ENCODE measurements around the gene BTD.

Gene BTD

DNA sequence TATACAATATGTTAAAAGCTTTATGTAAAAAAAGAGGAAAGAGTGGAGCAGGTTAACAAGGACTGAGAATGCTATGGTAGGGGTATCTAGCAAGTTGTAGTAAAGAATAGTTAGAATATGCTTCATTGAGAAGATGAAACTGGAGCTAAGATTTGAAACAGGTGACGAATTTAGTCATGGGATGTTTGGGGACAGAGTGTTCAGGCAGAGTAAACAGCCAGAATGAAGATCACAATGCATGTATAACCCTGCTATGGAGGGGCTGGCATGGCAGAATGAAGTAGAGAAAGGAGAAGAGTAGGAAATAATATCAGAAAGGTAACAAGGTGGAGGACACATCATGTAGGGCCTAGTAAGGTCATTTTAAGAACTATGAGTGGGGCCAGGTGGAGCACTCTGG lies 72.0 kb downstream of the BTD start:
- no peak for DNase-seq

DNA sequence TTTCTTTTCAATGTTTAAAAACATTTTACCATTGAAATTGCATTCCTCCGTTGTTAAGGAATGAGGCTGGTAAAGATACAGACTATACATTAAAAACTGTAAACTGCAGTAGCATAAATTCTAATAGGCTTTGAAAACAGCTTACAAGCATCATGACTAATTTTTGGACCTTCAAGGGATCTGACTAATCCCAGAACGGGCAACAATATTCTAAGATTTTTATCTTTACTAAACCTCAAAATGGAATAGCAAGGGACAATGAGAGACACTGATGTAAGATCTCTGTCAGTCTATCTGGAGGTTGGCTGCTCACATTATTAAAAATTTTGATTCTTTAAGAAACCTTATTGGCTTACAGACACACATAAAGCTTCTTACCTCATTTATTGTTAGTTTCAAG lies 74.7 kb downstream of the BTD start:
- DNase-seq, result no peak

- no peak for DNase-seq
Measured at GRCh38 chr3:15679306-15679705, 77.8 kb downstream of the BTD start.

DNA sequence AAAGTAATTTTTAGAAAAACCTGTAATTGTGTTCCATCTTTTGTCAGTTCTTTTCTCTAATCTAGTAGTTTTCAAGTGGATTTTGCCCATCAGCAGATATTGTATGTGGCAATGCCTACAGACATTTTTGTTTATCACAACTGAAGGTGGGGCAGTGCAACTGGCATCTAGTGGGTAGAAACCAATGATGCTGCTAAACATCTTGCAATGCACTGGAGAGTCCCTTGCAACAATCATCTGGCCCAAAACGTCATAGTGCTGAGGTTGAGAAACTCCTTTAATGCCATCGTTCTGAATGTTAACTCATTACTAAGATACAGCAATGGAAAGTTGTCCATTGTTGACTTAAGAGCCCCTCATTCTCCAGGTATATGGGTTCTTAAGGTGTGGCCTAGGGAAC lies 80.1 kb downstream of the BTD start:
- DNase-seq, result no peak

- no peak for DNase-seq
Measured at GRCh38 chr3:15682561-15683185, 81.1 kb downstream of the BTD start.

DNA sequence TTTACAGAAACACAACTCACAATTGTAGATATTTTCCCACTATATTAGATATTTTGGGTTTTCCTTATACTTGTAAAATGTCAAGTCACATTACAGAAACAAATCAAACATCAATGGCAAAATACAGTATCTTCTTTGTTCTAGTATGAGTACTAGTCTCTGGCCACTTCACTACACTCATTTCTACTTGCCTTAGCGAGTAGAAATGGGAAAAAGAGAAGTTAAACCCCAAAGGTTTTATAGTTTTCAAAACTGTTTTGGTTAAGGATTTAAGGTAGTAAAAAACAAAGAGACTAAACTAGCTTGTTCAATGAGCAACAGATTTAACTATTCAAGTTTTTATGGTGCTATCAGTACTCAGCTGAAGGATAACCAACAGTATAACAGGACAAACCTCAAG lies 81.7 kb downstream of the BTD start:
- no peak for DNase-seq

DNA sequence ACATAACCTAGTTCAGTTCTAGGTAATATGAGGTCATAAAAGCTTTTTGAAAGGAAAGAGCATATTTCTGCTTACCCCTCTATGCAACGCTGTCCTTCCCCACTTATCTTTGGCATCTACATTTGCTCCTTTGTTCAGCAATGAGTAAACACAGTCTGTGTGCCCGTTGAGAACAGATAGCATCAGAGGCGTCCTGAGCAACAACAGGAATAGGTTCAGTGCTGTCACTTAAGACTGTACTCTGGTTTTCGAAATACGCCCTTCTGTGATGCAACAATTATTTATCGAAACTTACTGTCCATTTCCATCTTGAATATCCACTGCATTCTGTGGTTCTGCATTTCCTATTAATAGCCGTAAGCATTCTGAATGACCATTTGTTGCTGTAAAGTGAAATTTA lies 84.4 kb downstream of the BTD start:
- DNase-seq, result no peak

DNA sequence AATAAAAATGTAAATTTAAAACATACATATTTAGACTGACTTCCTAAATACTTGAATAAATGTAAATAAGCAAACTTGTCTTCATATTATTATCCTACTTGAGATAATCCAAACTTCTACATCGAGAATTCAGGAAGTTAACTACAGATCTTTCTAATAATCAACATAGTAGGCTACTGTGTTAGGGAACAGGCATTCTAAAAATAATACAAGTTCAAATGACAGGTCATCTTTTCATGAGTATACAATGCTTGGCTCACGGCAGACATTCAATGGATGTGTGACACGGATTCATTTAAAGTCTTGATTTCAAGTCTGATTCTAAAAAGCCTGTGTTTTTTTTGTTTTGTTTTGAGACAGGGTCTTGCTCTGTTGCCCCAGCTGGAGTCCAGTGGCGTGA lies 88.7 kb downstream of the BTD start:
- no peak for DNase-seq

- no peak for DNase-seq
Measured at GRCh38 chr3:15690748-15691147, 89.2 kb downstream of the BTD start.

GRCh38 chr3:15693355-15693754 lies 91.8 kb downstream of the BTD start:
- no peak for DNase-seq

DNA sequence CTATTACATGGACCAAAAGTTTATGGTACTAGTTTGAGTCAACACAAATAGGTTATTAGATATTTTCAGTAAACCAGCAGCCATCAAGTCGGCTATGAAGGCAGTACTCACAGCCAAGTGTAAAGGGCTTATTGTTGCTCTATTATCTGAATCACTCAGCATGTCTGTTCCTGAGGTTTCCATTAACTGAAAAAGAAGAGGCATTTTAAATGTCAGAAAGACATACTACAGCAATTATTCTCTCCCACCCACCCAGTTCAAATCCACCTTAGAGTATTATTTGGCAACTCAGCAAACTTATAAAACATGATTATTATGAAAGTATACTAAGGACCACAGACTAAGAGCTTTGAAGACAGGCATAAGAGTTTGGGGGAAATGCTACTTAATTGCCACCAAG lies 93.1 kb downstream of the BTD start:
- no peak for DNase-seq

Measured in NCI-H187 (cell line).